Activated CD4-positive, alpha-beta T cell treated with anti-CD3 and anti-CD28 coated beads for 36 hours (primary cell): ENCODE data around the gene SHANK2. TPM values are rescaled to one million over a fixed set of nuclear protein-coding genes. Genes with fewer than 3 reads are reported as not detected.

Experiments
- ATAC-seq: fragments of 200-7000 bp; cut with Tn5 transposase; one replicate; pipeline ENCODE4 v1.10.0; 2021; ENCODE audit warnings: mild to moderate bottlenecking, moderate library complexity
- CTCF ChIA-PET: fragments of 350-600 bp; sonication (Branson Sonifier 250); formaldehyde crosslinking; loops from one replicate; lab custom pipeline; 2021; ENCODE audit warnings: antibody characterized with exemption; lab: Charles Lee
- POLR2A ChIA-PET: fragments of 350-600 bp; sonication (Branson Sonifier 250); formaldehyde crosslinking; loops from one replicate; lab custom pipeline; 2021; ENCODE audit warnings: antibody characterized with exemption, inconsistent platforms; lab: Charles Lee
- DNase-seq: peaks from one replicate; pipeline ENCODE4 v3.0.0-alpha.2; 2020
- H3K27ac Mint-ChIP-seq: one replicate; pipeline ENCODE4 v1.8.0; 2021; ENCODE audit warnings: mixed read lengths
- H3K27me3 Mint-ChIP-seq: one replicate; pipeline ENCODE4 v1.8.0; 2021; ENCODE audit warnings: mixed read lengths
- H3K36me3 Mint-ChIP-seq: one replicate; pipeline ENCODE4 v1.8.0; 2021; ENCODE audit warnings: low read depth, mixed read lengths
- H3K4me1 Mint-ChIP-seq: one replicate; pipeline ENCODE4 v1.8.0; 2021; ENCODE audit warnings: mixed read lengths
- H3K4me3 Mint-ChIP-seq: one replicate; pipeline ENCODE4 v1.8.0; 2021; ENCODE audit warnings: mild to moderate bottlenecking, moderate library complexity, mixed read lengths
- H3K9me3 Mint-ChIP-seq: one replicate; pipeline ENCODE4 v1.8.0; 2021; ENCODE audit warnings: low read depth, mixed read lengths
- intact Hi-C, 2 experiments: fragments of 100-400 bp; cut with DNase I in 1 of 2; cut with micrococcal nuclease in 1 of 2; formaldehyde crosslinking; loops; one replicate each; pipeline versions ENCODE4 v1.14.2 to v1.15.1; 2022 to 2024; cut with DNase I, micrococcal nuclease
- total RNA-seq, 2 experiments: library from RNA; stranded (reverse); gene quantifications; one replicate each; pipeline ENCODE4 v1.2.3, GENCODE V29; 2021

SHANK2 gene
- total RNA-seq, 2 experiments from 2014 or later: not detected

DNA sequence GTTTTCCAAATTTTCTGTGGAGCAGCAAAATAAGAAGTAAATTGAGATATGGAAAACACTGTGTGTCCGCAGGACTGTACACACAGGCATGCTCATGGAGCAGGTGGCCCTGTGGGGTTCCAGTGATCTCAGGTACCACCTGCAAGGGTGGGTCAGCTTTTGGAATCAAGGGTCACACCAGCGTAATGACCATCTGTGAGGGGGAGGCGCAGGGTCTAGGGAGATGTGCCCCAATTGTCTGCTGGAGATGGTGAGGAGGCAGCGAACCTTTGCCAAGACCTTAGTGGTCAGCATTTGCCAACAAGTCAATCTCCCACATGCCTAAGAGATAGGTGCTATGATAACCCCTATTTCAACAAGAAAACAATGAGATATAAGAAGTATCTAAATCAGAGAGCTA lies 49.4 kb downstream of the SHANK2 start:
- H3K4me3 Mint-ChIP-seq: no peak overlapping the region
- H3K27ac Mint-ChIP-seq: no peak overlapping the region
- ATAC-seq (no peak), DNase-seq (no peak)
- ChIA-PET POLR2A (no interaction called here), CTCF (no interaction called here)
- H3K4me1 Mint-ChIP-seq: no peaks in the 10 kb centered on the region
- no peaks in the 10 kb centered on the region for H3K36me3 Mint-ChIP-seq
- H3K27me3 Mint-ChIP-seq: no peaks in the 10 kb centered on the region
- no peaks in the 10 kb centered on the region for H3K9me3 Mint-ChIP-seq
- intact Hi-C loops: no loop called here

DNA sequence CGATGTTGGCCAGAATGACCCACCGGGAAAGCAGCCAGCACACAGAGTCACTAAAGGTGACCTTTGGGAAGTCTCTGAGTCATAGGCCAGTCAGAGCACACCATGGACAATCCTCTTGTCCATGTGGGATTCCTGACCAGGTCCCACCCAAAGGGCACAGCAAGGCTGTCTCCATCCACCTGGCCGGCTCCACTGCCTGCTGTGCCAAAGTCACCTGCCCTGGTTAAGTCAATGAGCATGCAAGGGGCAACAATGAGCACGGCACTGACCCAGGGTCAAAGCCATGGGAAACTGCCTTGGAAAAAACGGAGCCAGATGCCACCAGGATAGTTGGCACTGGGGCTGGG lies 49.8 kb downstream of the SHANK2 start:
- Mint-ChIP-seq H3K4me3 (no peak overlapping the region), H3K9me3 (no peaks in the 10 kb centered on the region), H3K36me3 (no peaks in the 10 kb centered on the region), H3K27ac (no peak overlapping the region), H3K27me3 (no peaks in the 10 kb centered on the region), H3K4me1 (no peaks in the 10 kb centered on the region)
- ChIA-PET CTCF (no interaction called here), POLR2A (no interaction called here)
- intact Hi-C loops: no loop called here
- DNase-seq (no peak), ATAC-seq (no peak)

Other genes with a start within 250 kb of the SHANK2 start
- 10 to 100 TPM; 57.3 to 64.0 TPM for gene DHCR7, start 195.8 kb upstream of the SHANK2 start, total RNA-seq
- gene NADSYN1, start 200.6 kb upstream of the SHANK2 start, total RNA-seq: 10 to 100 TPM; 79.4 to 88.8 TPM